Neural progenitor cell (in vitro differentiated cells): Measurements from ENCODE around the gene MDN1.

Experiments
- CTCF ChIP-seq: fragments of 200-600 bp; sonication (generic); IDR thresholded peaks from 2 replicates; pipeline ENCODE4 v1.5.1; 2017; ENCODE audit warnings: antibody characterized with exemption, mild to moderate bottlenecking
- EZH2 ChIP-seq: fragments of 200-600 bp; sonication (generic); IDR thresholded peaks from 2 replicates; pipeline ENCODE4 v1.6.1; 2017; ENCODE audit warnings: antibody characterized with exemption, mild to moderate bottlenecking, moderate library complexity

GRCh38 chr6:89679215-89680120 lies 140.1 kb downstream of the MDN1 start:
- TF ChIP-seq CTCF (no peak), EZH2 (no peak)
